HepG2 (cell line): ENCODE measurements around the gene REST. TPM values are rescaled to one million over a fixed set of nuclear protein-coding genes. Genes with fewer than 3 reads are reported as not detected.

ENCODE experiments used
- ARHGAP35 ChIP-seq: sonication (generic); formaldehyde crosslinking; IDR thresholded peaks from 2 replicates; pipeline ENCODE4 v1.9.0; 2022; ENCODE audit warnings: mild to moderate bottlenecking, inconsistent platforms, moderate library complexity, missing genetic modification reagents, borderline replicate concordance
- GABPB1 ChIP-seq: IDR thresholded peaks from 2 replicates; pipeline ENCODE4 v1.6.1; 2016; ENCODE audit warnings: mild to moderate bottlenecking, missing genetic modification reagents, moderate library complexity, missing compliant biosample characterization
- MNT ChIP-seq: fragments of 450-650 bp; IDR thresholded peaks from 2 replicates; pipeline ENCODE4 v1.6.1; 2016
- NR2C2 ChIP-seq: sonication (generic); formaldehyde crosslinking; IDR thresholded peaks from 2 replicates; pipeline ENCODE4 v1.4.0; 2020; ENCODE audit warnings: missing genetic modification reagents, mild to moderate bottlenecking, moderate library complexity, borderline replicate concordance
- PHF8 ChIP-seq: sonication (generic); formaldehyde crosslinking; IDR thresholded peaks from 2 replicates; pipeline ENCODE4 v1.5.0; 2020; ENCODE audit warnings: missing genetic modification reagents
- POGZ ChIP-seq: sonication (generic); formaldehyde crosslinking; IDR thresholded peaks from 2 replicates; pipeline ENCODE4 v1.4.0; 2020; ENCODE audit warnings: mild to moderate bottlenecking, missing genetic modification reagents
- PRMT3 ChIP-seq: sonication (generic); formaldehyde crosslinking; IDR thresholded peaks from 2 replicates; pipeline ENCODE4 v1.8.1; 2022; ENCODE audit warnings: low read depth, mild to moderate bottlenecking, moderate library complexity, missing genetic modification reagents, borderline replicate concordance
- SMAD1 ChIP-seq: sonication (generic); formaldehyde crosslinking; IDR thresholded peaks from 2 replicates; pipeline ENCODE4 v1.4.0; 2020; ENCODE audit warnings: missing genetic modification reagents, low read depth, mild to moderate bottlenecking, borderline replicate concordance
- SNRNP70 ChIP-seq: fragments of 200-400 bp; formaldehyde crosslinking; IDR thresholded peaks from 2 replicates; pipeline ENCODE4 v1.6.1; 2017; ENCODE audit warnings: mild to moderate bottlenecking, low read depth, low read length, moderate library complexity
- SP4 ChIP-seq: sonication (generic); formaldehyde crosslinking; IDR thresholded peaks from 2 replicates; pipeline ENCODE4 v1.8.1; 2023; ENCODE audit warnings: mild to moderate bottlenecking, missing genetic modification reagents
- TRIM22 ChIP-seq: fragments of 450-650 bp; IDR thresholded peaks from 2 replicates; pipeline ENCODE4 v1.6.1; 2017
- U2AF1 ChIP-seq: fragments of 200-400 bp; formaldehyde crosslinking; optimal IDR thresholded peaks from 2 replicates; pipeline ENCODE3; 2017; ENCODE audit warnings: mild to moderate bottlenecking, low read depth, low read length
- USF2 ChIP-seq, 2 experiments: sonication (generic) in 1 of 2; formaldehyde crosslinking in 1 of 2; IDR thresholded peaks; 2 replicates each; pipeline versions ENCODE4 v1.5.1 to v1.6.1; 2011 to 2020; ENCODE audit warnings: borderline replicate concordance in 1 of 2, low read depth in 1 of 2, low read length in 1 of 2, mild to moderate bottlenecking in 1 of 2, missing genetic modification reagents in 1 of 2, moderate library complexity in 1 of 2
- YEATS4 ChIP-seq: sonication (generic); formaldehyde crosslinking; IDR thresholded peaks from 2 replicates; pipeline ENCODE4 v1.4.0; 2020; ENCODE audit warnings: missing genetic modification reagents, borderline replicate concordance
- ZBTB4 ChIP-seq: sonication (generic); formaldehyde crosslinking; IDR thresholded peaks from 2 replicates; pipeline ENCODE4 v1.4.0; 2020; ENCODE audit warnings: missing genetic modification reagents, mild to moderate bottlenecking, borderline replicate concordance
- ZNF7 ChIP-seq: IDR thresholded peaks from 2 replicates; pipeline ENCODE4 v1.6.1; 2016; ENCODE audit warnings: missing biosample characterization, missing genetic modification reagents
- ZNF792 ChIP-seq: IDR thresholded peaks from 2 replicates; pipeline ENCODE4 v1.6.1; 2016
- ZSCAN21 ChIP-seq: sonication (generic); formaldehyde crosslinking; IDR thresholded peaks from 2 replicates; pipeline ENCODE4 v1.8.0; 2022; ENCODE audit warnings: mild to moderate bottlenecking, missing genetic modification reagents, moderate library complexity, borderline replicate concordance
- polyA plus RNA-seq, 8 experiments: library from polyadenylated mRNA; depleted of rRNA in 3 of 8; stranded (reverse) in 7 of 8; unstranded in 1 of 8; fragments of >200 nt; fragmentation: Illumina TruSeq in 4 of 8; extraction: Trizol in 4 of 8; gene quantifications; 2 replicates each; pipeline versions ENCODE4 v1.2.1 to v1.2.3, GENCODE V29; 2011 to 2016; ENCODE audit warnings: low read depth in 4 of 8, missing spikeins in 1 of 8, mixed read lengths in 1 of 8; ENCODE audit not compliant: insufficient read depth in 1 of 8
- total RNA-seq, 5 experiments: library from RNA; depleted of rRNA; stranded (reverse); fragments of >200 nt; fragmentation: Illumina TruSeq; extraction: Trizol; gene quantifications; 2 replicates each; pipeline ENCODE4 v1.2.3, GENCODE V29; 2016; ENCODE audit warnings: low read depth in 1 of 5

Gene REST
- total and polyA plus RNA-seq, 2 of the 13 experiments (the other 11 are each of a cell fraction or from before 2014, with no cell fraction given) = 12.7 to 22.4 TPM

- TF ChIP-seq USF2 (IDR thresholded peaks at IDR 0.05; ENCODE audit: low read depth, low read length) (no peak), USF2 (CRISPR knock-in tag; IDR thresholded peaks at IDR 0.05; ENCODE audit: borderline replicate concordance) (no peak), ZNF7 (CRISPR knock-in tag) (no peak), SNRNP70 (no peak), NR2C2 (CRISPR knock-in tag) (peak; percentile 9; the same call in 1 of the 2 replicates), ZBTB4 (CRISPR knock-in tag) (no peak), SP4 (peak; percentile 21; the same call in 1 of the 2 replicates), PRMT3 (CRISPR knock-in tag) (0 out of 2 replicates have a peak, but pooled peaks have one; percentile 75), MNT (no peak), PHF8 (peak; percentile 46; the same call in 1 of the 2 replicates), ARHGAP35 (no peak), POGZ (no peak), TRIM22 (no peak), YEATS4 (CRISPR knock-in tag) (no peak), U2AF1 (no peak), ZNF792 (CRISPR knock-in tag) (0 out of 2 replicates have a peak, but pooled peaks have one; percentile 35), GABPB1 (CRISPR knock-in tag) (peak; percentile 78), SMAD1 (no peak), ZSCAN21 (CRISPR knock-in tag) (0 out of 2 replicates have a peak, but pooled peaks have one; percentile 24)
These were observed 746 bp downstream of the REST start (continued) for GRCh38 chr4:56908206-56909085.
